ENCODE measurements around the gene FBLN1.

DNA sequence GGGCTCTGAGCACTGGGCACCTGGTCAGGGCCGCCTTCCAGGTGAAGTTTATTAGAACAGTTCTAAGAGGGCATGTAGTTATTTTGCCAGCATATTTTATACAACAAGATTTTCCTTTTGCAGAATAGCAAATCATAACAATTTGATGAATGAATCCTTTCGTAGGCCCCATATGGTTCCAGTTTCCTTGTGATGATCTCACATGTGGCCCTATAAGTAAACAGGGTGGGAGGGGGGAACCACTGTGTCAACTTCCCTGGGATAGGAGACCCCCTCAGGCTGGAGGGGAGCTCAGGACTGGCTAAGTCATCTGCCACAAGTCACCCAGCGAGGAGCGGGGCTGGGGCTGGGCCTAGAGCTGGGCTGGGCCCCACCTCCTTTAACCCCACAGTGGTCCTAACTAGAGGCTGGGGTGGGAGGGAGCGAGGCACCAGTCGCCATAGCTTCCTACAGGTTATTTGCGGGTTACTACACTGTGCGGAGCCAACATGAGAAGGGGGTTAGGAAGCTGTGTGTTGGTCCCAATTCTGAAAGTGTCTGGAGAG is 4.2 kb downstream of the FBLN1 start:
- TF ChIP-seq, protein P1, sequence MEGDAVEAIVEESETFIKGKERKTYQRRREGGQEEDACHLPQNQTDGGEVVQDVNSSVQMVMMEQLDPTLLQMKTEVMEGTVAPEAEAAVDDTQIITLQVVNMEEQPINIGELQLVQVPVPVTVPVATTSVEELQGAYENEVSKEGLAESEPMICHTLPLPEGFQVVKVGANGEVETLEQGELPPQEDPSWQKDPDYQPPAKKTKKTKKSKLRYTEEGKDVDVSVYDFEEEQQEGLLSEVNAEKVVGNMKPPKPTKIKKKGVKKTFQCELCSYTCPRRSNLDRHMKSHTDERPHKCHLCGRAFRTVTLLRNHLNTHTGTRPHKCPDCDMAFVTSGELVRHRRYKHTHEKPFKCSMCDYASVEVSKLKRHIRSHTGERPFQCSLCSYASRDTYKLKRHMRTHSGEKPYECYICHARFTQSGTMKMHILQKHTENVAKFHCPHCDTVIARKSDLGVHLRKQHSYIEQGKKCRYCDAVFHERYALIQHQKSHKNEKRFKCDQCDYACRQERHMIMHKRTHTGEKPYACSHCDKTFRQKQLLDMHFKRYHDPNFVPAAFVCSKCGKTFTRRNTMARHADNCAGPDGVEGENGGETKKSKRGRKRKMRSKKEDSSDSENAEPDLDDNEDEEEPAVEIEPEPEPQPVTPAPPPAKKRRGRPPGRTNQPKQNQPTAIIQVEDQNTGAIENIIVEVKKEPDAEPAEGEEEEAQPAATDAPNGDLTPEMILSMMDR (conservative IDR thresholded peaks at IDR 0.05) = no peak
- TF ChIP-seq EZH2 (IDR thresholded peaks at IDR 0.05; ENCODE audit: low read depth) = no peak

All from PC-9 (cell line).